ENCODE data around the gene LILRB4. TPM values are rescaled to one million over a fixed set of nuclear protein-coding genes. Genes with fewer than 3 reads are reported as not detected.

LILRB4 gene
- total RNA-seq, 1 experiment from 2014 or later: not detected

- H3K27me3 Mint-ChIP-seq (ENCODE audit: insufficient read depth, unreplicated experiment): peaks cover 12% of the 10 kb centered on the region
- no peak for DNase-seq
- no peaks in the 10 kb centered on the region for H3K9me3 Mint-ChIP-seq (ENCODE audit: unreplicated experiment)
- POLR2A ChIA-PET: no interaction called here
- no TSS peak for BruUV-seq (replicated peaks)
- CTCF ChIA-PET: no interaction called here
- no peaks in the 10 kb centered on the region for H3K4me1 Mint-ChIP-seq (ENCODE audit: low read depth, unreplicated experiment)
- no peaks in the 10 kb centered on the region for H3K4me1 ChIP-seq
- no peaks in the 10 kb centered on the region for H3K36me3 Mint-ChIP-seq (ENCODE audit: insufficient read depth, unreplicated experiment)
- H3K27me3 ChIP-seq (replicated peaks; ENCODE audit: control insufficient read depth, insufficient read depth, low read length): no peaks in the 10 kb centered on the region
- no peak overlapping the region for H3K27ac Mint-ChIP-seq (ENCODE audit: unreplicated experiment)
- intact Hi-C loops (cut with micrococcal nuclease; ENCODE audit: unreplicated experiment): loop anchor here (10.0 kb wide), 1 partner anchor 266 kb away; no protein-coding TSS in a partner anchor
- no peaks in the 10 kb centered on the region for H3K9me3 ChIP-seq
- H3K36me3 ChIP-seq (ENCODE audit: control insufficient read depth, insufficient read depth, low read length): no peaks in the 10 kb centered on the region
- no peak overlapping the region for H3K4me3 Mint-ChIP-seq (ENCODE audit: unreplicated experiment)
- TF ChIP-seq CTCF (IDR thresholded peaks at IDR 0.05; ENCODE audit: insufficient read depth in 1 of 2, low read depth in 1 of 2, low read length in 1 of 2, severe bottlenecking in 1 of 2, unreplicated experiment in 1 of 2): no peak
- no peak overlapping the region for H3K4me3 ChIP-seq (ENCODE audit: low read depth, low read length)
Observed at GRCh38 chr19:54659300-54659699, 3.5 kb upstream of the LILRB4 start.

- Mint-ChIP-seq H3K36me3 (ENCODE audit: insufficient read depth, unreplicated experiment) (no peaks in the 10 kb centered on the region), H3K27ac (ENCODE audit: unreplicated experiment) (no peak overlapping the region), H3K9me3 (ENCODE audit: unreplicated experiment) (no peaks in the 10 kb centered on the region), H3K4me3 (ENCODE audit: unreplicated experiment) (no peak overlapping the region), H3K4me1 (ENCODE audit: low read depth, unreplicated experiment) (no peaks in the 10 kb centered on the region), H3K27me3 (ENCODE audit: insufficient read depth, unreplicated experiment) (peaks cover 8% of the 10 kb centered on the region)
- Histone ChIP-seq H3K27me3 (replicated peaks; ENCODE audit: control insufficient read depth, insufficient read depth, low read length) (no peaks in the 10 kb centered on the region), H3K36me3 (ENCODE audit: control insufficient read depth, insufficient read depth, low read length) (no peaks in the 10 kb centered on the region), H3K4me3 (ENCODE audit: low read depth, low read length) (no peak overlapping the region), H3K9me3 (no peaks in the 10 kb centered on the region), H3K4me1 (no peaks in the 10 kb centered on the region)
- intact Hi-C loops (cut with micrococcal nuclease; ENCODE audit: unreplicated experiment): no loop called here
- BruUV-seq (replicated peaks): no TSS peak
- ChIA-PET CTCF (no interaction called here), POLR2A (no interaction called here)
- TF ChIP-seq CTCF (IDR thresholded peaks at IDR 0.05; ENCODE audit: insufficient read depth in 1 of 2, low read depth in 1 of 2, low read length in 1 of 2, severe bottlenecking in 1 of 2, unreplicated experiment in 1 of 2): no peak
- no peak for DNase-seq
Observed at GRCh38 chr19:54660306-54660705, 2.5 kb upstream of the LILRB4 start.

- CTCF ChIA-PET: no interaction called here
- no peaks in the 10 kb centered on the region for H3K9me3 Mint-ChIP-seq (ENCODE audit: unreplicated experiment)
- no peak for TF ChIP-seq CTCF (IDR thresholded peaks at IDR 0.05; ENCODE audit: insufficient read depth in 1 of 2, low read depth in 1 of 2, low read length in 1 of 2, severe bottlenecking in 1 of 2, unreplicated experiment in 1 of 2)
Observed at GRCh38 chr19:54660964-54661363, 1.8 kb upstream of the LILRB4 start.

More at GRCh38 chr19:54660964-54661363, 1.8 kb upstream of the LILRB4 start:
- no peaks in the 10 kb centered on the region for H3K4me1 Mint-ChIP-seq (ENCODE audit: low read depth, unreplicated experiment)
- POLR2A ChIA-PET: no interaction called here
- Histone ChIP-seq H3K9me3 (no peaks in the 10 kb centered on the region), H3K36me3 (ENCODE audit: control insufficient read depth, insufficient read depth, low read length) (no peaks in the 10 kb centered on the region), H3K27me3 (replicated peaks; ENCODE audit: control insufficient read depth, insufficient read depth, low read length) (no peaks in the 10 kb centered on the region; the same call in 1 of the 2 replicates), H3K4me3 (ENCODE audit: low read depth, low read length) (no peak overlapping the region), H3K4me1 (no peaks in the 10 kb centered on the region)
- H3K36me3 Mint-ChIP-seq (ENCODE audit: insufficient read depth, unreplicated experiment): no peaks in the 10 kb centered on the region
- no TSS peak for BruUV-seq (replicated peaks)
- intact Hi-C loops (cut with micrococcal nuclease; ENCODE audit: unreplicated experiment): no loop called here
- H3K27me3 Mint-ChIP-seq (ENCODE audit: insufficient read depth, unreplicated experiment): peaks cover 8% of the 10 kb centered on the region
- no peak for DNase-seq
- H3K4me3 Mint-ChIP-seq (ENCODE audit: unreplicated experiment): no peak overlapping the region
- no peak overlapping the region for H3K27ac Mint-ChIP-seq (ENCODE audit: unreplicated experiment)

Measured in Caco-2 (cell line).